Naive B cell (primary cell): Measurements from ENCODE around the gene YPEL1. TPM values are rescaled to one million over a fixed set of nuclear protein-coding genes. Genes with fewer than 3 reads are reported as not detected.
A peak's percentile ranks its signal among the peaks of the same experiment; 100 is the strongest.
"Not testable (repeated sequence)": the region's sequence is repeated elsewhere in the genome, so short reads cannot be mapped to it uniquely, and the experiment has no call there.

Experiments
- ATAC-seq, 2 donors: fragments of 150-1000 bp; cut with Tn5 transposase; 2 replicates each; pipeline ENCODE4 v1.10.0; 2021; ENCODE audit warnings: low read depth in 2 of 2, mild to moderate bottlenecking in 2 of 2, moderate library complexity in 2 of 2
- DNase-seq: peaks from one replicate; pipeline ENCODE4 v3.0.0; 2022
- H3K27ac Mint-ChIP-seq, 6 donors: one replicate each; pipeline ENCODE4 v1.8.0; 2020 to 2022; ENCODE audit warnings: mild to moderate bottlenecking in 6 of 6, mixed read lengths in 6 of 6, moderate library complexity in 5 of 6, inconsistent platforms in 2 of 6
- H3K27me3 Mint-ChIP-seq, 3 donors: one replicate each; pipeline ENCODE4 v1.8.0; 2021 to 2022; ENCODE audit warnings: mixed read lengths in 3 of 3, mild to moderate bottlenecking in 1 of 3
- H3K36me3 Mint-ChIP-seq, 2 donors: one replicate each; pipeline ENCODE4 v1.8.0; 2020 to 2022; ENCODE audit warnings: mixed read lengths in 2 of 2, inconsistent platforms in 1 of 2, mild to moderate bottlenecking in 1 of 2
- H3K4me1 Mint-ChIP-seq, 3 donors: one replicate each; pipeline ENCODE4 v1.8.0; 2020 to 2022; ENCODE audit warnings: mixed read lengths in 3 of 3, inconsistent platforms in 1 of 3, mild to moderate bottlenecking in 1 of 3, moderate library complexity in 1 of 3
- H3K4me3 Mint-ChIP-seq, 8 donors: one replicate each; pipeline ENCODE4 v1.8.0; 2020 to 2022; ENCODE audit warnings: mild to moderate bottlenecking in 8 of 8, mixed read lengths in 8 of 8, moderate library complexity in 8 of 8, inconsistent platforms in 2 of 8
- H3K9me3 Mint-ChIP-seq, 7 donors: one replicate each; pipeline ENCODE4 v1.8.0; 2020 to 2022; ENCODE audit warnings: mixed read lengths in 7 of 7, mild to moderate bottlenecking in 5 of 7, inconsistent platforms in 2 of 7, moderate library complexity in 1 of 7
- polyA plus RNA-seq, 6 donors: library from polyadenylated mRNA; unstranded; fragments of 300-500 nt; fragmentation: Illumina TruSeq; gene quantifications; one replicate each; pipeline ENCODE4 v1.2.3, GENCODE V29; 2021; ENCODE audit warnings: low read depth in 6 of 6

YPEL1 gene
- polyA plus RNA-seq, 6 donors from 2014 or later, result 16.6 to 37.2 (median 29.9) TPM

DNA sequence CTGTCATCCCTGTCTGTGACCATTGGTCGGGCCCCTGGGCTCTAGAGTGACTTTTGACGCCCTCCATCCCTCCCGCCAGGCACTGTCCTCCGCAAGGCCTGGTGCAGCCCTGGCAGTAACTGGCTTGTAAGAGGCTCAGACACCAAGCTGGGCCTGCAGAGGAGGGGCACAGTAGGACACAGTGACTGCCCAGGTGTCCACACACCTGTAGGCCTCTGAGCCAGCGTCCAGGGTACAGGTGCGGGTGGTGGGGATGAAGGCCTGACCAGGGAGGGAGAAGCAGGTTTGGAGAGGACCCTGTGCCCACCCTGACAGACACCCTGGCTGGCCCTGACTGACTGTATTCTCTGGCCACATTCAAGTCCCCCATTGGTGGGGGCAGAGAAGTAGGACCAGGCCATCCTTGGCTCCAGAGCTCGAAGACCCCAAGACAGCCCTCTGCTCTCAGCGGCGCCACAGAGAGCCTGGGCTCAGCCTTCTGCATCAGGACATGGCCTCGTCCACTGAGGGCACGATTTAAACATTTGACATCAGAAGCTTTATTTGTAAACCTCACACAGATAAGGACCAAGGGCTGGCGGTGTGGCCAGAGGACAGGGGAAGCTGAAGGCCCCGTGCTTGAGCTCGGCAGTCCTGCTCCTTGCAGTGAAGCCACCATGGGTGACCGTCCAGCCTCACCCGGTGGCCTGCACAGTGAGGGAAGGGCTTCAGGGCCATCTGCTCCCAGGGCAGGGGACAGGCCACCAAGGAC, 38.4 kb downstream of the YPEL1 start:
- DNase-seq, result no peak
- peaks cover 0 to 24% (median 18%) of the 10 kb centered on the region in 3 donors for H3K4me1 Mint-ChIP-seq
- no peak overlapping the region for H3K4me3 Mint-ChIP-seq
- peaks cover 5 to 22% of the 10 kb centered on the region in 2 donors for H3K36me3 Mint-ChIP-seq
- no peak for ATAC-seq
- peak overlapping the region in 2 of 6 donors; percentile 13 to 50 for H3K27ac Mint-ChIP-seq
- H3K9me3 Mint-ChIP-seq, result peaks cover 0 to 2% (median 0%) of the 10 kb centered on the region in 7 donors
- H3K27me3 Mint-ChIP-seq, result no peaks in the 10 kb centered on the region

DNA sequence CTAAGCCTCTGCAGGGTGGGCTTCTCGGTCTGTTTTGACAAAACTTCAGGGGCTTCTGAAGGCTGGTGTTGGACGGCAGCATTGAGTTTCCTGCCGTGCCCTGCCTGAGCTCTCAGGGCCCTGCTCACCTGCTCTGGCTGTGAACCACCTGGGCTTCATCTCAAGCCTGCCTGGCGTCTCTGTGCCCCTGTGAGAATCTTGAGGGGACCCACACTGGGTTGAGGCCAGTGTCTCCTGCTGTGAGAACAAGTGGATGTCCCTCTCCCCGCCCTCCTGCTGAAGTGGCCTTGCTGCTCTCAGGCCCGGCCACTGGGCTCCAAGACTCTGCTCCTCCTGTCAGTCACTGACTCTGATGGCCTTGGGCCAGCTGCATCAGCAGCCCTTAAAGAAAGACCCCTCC, 39.5 kb downstream of the YPEL1 start:
- ATAC-seq, result no peak
- DNase-seq, result no peak
- H3K36me3 Mint-ChIP-seq, result peaks cover 5 to 11% of the 10 kb centered on the region in 2 donors
- peak overlapping the region in 2 of 6 donors; percentile 71 to 84 for H3K27ac Mint-ChIP-seq
- peaks cover 0 to 24% (median 18%) of the 10 kb centered on the region in 3 donors for H3K4me1 Mint-ChIP-seq
- H3K4me3 Mint-ChIP-seq, result no peak overlapping the region
- H3K27me3 Mint-ChIP-seq, result no peaks in the 10 kb centered on the region
- H3K9me3 Mint-ChIP-seq, result peaks cover 0 to 2% (median 0%) of the 10 kb centered on the region in 7 donors

DNA sequence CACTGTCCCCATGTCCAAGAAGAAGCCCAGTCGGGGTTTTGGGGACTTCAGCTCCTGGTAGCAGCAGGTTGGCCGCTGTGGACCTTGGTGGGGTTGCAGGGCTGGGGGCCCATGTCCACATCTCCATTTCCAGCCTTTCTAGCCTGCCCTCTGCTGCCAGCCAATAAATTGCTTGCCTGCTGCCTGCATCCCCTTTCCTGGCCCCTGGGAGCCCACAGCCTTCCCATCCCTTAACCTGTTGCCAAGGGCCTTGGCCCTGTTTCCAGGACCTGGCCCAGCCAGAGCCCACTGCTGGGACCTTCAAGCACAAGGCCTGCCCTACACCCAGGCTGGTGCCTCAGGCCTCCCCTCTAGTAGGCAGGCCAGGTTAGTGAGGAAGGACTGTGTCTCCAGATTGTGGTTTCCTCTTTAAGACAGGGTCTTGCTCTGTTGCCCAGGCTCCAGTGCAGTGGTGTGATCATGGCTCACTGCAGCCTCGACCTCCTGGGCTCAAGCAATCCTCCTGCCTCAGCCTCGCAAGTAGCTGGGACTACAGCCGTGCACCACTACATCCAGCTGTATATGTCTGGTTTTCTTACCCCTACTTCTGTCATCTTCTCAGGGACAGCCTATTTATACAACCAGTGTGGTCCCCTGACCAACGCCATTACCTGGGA, 40.0 kb downstream of the YPEL1 start:
- Mint-ChIP-seq H3K36me3 (peaks cover 5 to 11% of the 10 kb centered on the region in 2 donors), H3K9me3 (peaks cover 0 to 2% (median 0%) of the 10 kb centered on the region in 7 donors), H3K27me3 (no peaks in the 10 kb centered on the region), H3K4me3 (no peak overlapping the region), H3K4me1 (peaks cover 1 to 24% (median 18%) of the 10 kb centered on the region in 3 donors), H3K27ac (peak overlapping the region in 4 of 6 donors; percentile 38 to 84 (median 64))
- no peak for ATAC-seq
- DNase-seq, result no peak

DNA sequence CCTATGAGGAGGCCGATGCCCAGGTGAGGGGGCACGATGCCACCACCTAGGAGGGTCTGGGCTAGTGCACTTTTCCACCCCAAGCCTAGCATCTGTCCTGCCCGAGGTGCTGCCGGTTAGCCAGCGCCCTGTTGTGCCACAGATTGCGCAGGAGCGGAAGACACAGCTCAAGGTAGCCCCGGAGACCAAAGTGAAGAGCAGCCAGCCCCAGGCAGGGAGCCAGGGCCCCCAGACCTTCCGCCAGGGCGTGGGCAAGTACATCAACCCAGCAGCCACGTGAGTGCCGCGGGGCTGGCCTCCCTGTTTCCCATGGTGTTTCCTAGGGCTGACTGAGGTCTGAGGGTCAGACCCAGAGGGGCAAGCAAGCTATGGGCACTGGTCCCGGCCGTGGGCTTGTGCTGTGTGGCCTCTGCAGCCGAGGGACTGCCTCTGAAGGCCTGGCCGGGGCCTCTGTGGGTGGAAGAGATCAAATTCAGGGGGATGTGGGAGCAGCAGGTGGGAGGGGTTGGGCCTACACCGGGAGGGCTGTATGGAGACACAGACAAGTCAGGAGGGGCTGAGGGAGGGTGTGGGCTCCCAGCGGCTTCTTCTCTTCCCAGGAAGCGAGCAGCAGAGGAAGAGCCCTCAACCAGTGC, 40.7 kb downstream of the YPEL1 start:
- Mint-ChIP-seq H3K4me3 (peak overlapping the region in 1 of 8 donors; percentile 8), H3K9me3 (peaks cover 0 to 2% (median 0%) of the 10 kb centered on the region in 7 donors), H3K4me1 (peaks cover 3 to 24% (median 18%) of the 10 kb centered on the region in 3 donors), H3K36me3 (peaks cover 5 to 11% of the 10 kb centered on the region in 2 donors), H3K27ac (peak overlapping the region in 4 of 6 donors; percentile 69 to 89 (median 72)), H3K27me3 (no peaks in the 10 kb centered on the region)
- DNase-seq (no peak), ATAC-seq (no peak)

DNA sequence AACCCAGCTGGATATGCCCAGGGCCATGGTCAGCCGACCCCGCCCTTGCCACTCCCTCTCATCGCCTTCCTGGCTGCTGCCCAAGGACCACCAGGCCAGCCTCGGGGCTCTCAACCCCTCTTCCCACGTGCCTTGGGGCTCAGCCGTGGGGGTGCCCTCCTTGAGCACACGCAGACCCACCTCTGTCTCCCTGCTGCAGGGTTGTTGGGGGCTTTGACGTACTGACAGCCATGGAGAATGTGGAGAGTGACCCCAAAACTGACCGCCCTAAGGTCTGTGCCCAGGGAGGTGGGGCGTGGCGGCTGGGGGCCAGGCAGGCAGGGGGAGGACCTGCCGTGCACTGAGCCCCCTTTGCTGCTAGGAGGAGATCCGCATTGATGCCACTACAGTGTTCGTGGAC, 41.2 kb downstream of the YPEL1 start:
- peaks cover 0 to 2% (median 0%) of the 10 kb centered on the region in 7 donors for H3K9me3 Mint-ChIP-seq
- H3K27ac Mint-ChIP-seq, result peak overlapping the region in 1 of 6 donors; percentile 54
- ATAC-seq, result no peak
- no peak for DNase-seq
- H3K4me1 Mint-ChIP-seq, result peaks cover 6 to 24% (median 18%) of the 10 kb centered on the region in 3 donors
- H3K27me3 Mint-ChIP-seq, result no peaks in the 10 kb centered on the region
- H3K4me3 Mint-ChIP-seq, result no peak overlapping the region
- H3K36me3 Mint-ChIP-seq, result peaks cover 5 to 11% of the 10 kb centered on the region in 2 donors

DNA sequence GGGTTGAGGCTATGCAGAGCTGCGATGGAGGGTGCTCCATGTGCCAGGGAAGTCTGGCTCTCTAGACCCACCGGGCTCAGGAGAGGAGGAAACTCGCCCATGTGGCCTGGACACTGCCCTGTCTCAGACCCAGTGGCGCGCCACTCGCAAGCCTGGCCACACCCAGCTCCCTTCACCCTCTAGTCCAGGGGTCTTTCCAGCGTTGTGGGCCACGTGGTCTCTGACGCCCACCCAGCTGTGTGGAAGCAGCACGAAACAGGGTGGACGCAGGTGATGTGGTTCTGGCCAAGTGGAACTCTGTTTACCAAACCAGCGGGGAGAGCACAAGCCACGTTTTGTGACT, 41.6 kb downstream of the YPEL1 start:
- peaks cover 6 to 24% (median 18%) of the 10 kb centered on the region in 3 donors for H3K4me1 Mint-ChIP-seq
- H3K4me3 Mint-ChIP-seq, result no peak overlapping the region
- H3K27ac Mint-ChIP-seq, result peak overlapping the region in 1 of 6 donors; percentile 50
- H3K36me3 Mint-ChIP-seq, result peaks cover 5 to 11% of the 10 kb centered on the region in 2 donors
- DNase-seq (no peak), ATAC-seq (no peak)
- H3K27me3 Mint-ChIP-seq, result no peaks in the 10 kb centered on the region
- peaks cover 0 to 2% (median 0%) of the 10 kb centered on the region in 7 donors for H3K9me3 Mint-ChIP-seq

DNA sequence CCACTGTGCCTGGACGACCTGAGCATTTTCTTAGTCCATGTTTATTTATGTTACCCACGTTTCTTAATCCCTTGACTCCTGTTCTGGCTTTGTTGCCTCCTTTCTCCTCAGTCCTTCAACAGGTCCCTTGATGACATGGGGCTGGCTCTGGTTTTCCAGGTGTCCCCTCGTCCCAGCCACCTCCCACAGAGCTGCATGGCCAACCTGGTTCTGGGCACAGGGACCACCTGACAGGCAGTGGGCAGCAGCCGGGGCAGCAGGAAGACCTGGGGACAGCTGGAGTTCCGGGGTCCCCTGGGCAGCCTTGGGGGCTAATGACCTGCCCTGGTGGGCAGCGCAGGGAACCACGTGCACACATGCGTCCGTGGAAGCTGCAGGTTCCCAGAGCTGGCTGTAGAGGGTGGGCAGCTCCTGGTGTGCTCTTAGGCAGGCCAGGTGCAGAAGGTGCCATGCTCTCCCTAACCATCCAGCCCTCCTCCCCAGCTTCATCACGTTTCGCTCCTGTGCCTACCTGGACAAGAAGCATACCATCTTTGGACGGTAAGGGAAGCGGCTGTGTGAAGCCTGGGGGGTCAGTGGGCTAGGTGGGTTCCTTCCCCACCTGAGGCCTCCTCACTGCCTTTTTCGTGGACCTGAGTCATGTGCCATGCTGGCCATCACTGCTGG, 42.1 kb downstream of the YPEL1 start:
- Mint-ChIP-seq H3K4me3 (no peak overlapping the region), H3K9me3 (peaks cover 0 to 2% (median 0%) of the 10 kb centered on the region in 7 donors), H3K27ac (no peak overlapping the region), H3K4me1 (peaks cover 6 to 24% (median 18%) of the 10 kb centered on the region in 3 donors), H3K36me3 (peaks cover 5 to 11% of the 10 kb centered on the region in 2 donors), H3K27me3 (no peaks in the 10 kb centered on the region)
- no peak for DNase-seq
- no peak for ATAC-seq

DNA sequence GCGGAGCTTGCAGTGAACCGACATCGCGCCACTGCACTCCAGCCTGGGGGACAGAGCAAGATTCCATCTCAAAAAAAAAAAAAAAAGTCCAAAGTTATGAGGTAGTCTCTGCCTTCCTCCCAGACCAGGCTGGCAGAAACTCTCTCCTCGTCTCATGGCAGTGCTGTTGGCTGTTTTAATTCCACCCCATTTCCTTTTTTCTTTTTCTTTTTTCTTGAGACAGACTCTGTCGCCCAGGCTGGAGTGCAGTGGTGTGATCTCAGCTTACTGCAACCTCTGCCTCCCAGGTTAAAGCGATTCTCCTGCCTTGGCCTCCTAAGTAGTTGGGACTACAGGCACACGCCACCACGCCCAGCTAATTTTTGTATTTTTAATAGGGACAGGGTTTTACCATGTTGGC, 42.7 kb downstream of the YPEL1 start:
- not testable (repeated sequence) for H3K27ac Mint-ChIP-seq, H3K9me3 Mint-ChIP-seq, H3K4me3 Mint-ChIP-seq, DNase-seq, ATAC-seq, H3K27me3 Mint-ChIP-seq
- Mint-ChIP-seq H3K36me3 (peaks cover 5 to 11% of the 10 kb centered on the region in 2 donors), H3K4me1 (peaks cover 6 to 24% (median 18%) of the 10 kb centered on the region in 3 donors)

DNA sequence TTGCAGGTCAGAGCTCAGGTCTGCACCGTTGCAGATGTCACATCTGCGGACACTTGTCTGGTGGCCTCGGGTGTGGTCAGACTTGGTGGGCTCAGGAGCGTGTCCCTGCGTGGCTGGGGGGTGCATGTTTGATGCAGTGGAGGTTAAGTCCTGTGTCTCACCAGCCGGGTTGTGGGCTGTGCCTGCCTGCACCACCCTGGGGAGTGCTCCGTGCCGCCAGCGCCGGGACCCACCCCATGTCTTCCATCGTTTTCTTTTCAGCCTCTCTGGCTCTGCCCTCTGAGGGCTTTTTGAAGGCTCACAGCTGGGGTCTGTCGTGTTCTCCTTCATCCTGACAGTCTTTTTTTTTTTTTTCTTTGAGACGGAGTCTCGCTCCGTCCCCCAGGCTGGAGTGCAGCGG, 43.8 kb downstream of the YPEL1 start:
- H3K27me3 Mint-ChIP-seq, result no peaks in the 10 kb centered on the region
- H3K4me3 Mint-ChIP-seq, result peak overlapping the region in 1 of 8 donors; percentile 77
- DNase-seq (no peak), ATAC-seq (no peak)
- H3K27ac Mint-ChIP-seq, result peak overlapping the region in 2 of 6 donors; percentile 26 to 42
- peaks cover 0 to 2% (median 0%) of the 10 kb centered on the region in 7 donors for H3K9me3 Mint-ChIP-seq
- H3K4me1 Mint-ChIP-seq, result peaks cover 6 to 22% (median 15%) of the 10 kb centered on the region in 3 donors
- H3K36me3 Mint-ChIP-seq, result peaks cover 5 to 8% of the 10 kb centered on the region in 2 donors

DNA sequence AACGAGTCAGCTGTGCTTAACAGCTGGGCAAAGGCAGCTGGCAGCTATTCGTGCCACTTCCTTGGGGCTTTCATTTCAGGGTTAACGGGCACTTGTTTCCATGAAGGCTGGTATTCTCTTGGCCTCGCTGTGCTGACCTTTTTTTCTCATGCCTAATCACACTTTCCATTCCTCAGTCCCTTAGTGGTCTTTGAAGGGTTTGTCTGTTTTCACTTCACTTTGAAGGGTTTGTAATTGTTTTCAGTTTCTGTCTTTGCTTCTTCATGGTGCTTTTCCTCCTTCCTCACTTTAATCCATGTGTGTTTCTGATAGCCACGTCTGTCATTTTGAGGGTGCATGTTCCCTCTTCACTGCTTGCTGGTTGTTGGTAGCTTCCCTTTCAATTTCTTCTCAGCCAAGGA, 45.2 kb downstream of the YPEL1 start:
- no peak for ATAC-seq
- Mint-ChIP-seq H3K4me1 (peaks cover 5 to 7% (median 6%) of the 10 kb centered on the region in 3 donors), H3K4me3 (no peak overlapping the region), H3K27me3 (no peaks in the 10 kb centered on the region), H3K36me3 (no peaks in the 10 kb centered on the region), H3K27ac (peak overlapping the region in 3 of 6 donors; percentile 1 to 93 (median 73)), H3K9me3 (no peaks in the 10 kb centered on the region)
- DNase-seq, result no peak

DNA sequence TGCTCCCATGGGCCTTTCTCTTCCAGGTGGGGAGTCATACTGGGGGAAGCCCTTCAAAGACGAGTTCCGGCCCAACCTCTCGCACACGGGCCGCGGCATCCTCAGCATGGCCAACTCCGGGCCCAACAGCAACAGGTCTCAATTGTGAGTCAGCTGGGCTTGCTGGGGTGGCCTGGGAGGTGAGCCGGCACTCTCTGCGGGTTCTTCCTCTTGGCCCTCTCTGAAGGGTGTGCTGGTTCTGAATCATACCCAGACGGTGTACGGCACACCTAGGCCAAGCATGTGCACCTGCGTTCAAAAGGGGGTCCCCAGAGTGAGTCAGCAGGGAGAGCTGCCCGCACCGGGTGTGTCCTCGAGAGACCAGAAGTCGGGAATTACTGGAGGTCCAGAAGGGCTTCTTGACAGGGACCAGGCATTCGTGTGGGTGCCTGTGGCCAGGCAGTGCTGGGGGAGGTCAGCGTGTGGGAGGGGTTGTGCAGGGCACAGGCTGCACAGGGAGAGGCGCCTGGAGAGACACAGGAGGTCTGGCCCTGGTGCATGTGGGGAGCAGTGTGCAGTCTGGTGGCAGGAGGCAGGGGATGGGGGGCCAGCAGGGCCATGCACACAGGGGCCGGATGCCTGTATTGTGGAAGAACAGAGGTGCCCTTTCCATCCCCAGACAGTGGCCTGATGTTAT, 46.8 kb downstream of the YPEL1 start:
- Mint-ChIP-seq H3K4me1 (peaks cover 0 to 6% (median 0%) of the 10 kb centered on the region in 3 donors), H3K36me3 (peaks cover 0 to 8% of the 10 kb centered on the region in 2 donors), H3K9me3 (no peaks in the 10 kb centered on the region), H3K27ac (peak overlapping the region in 2 of 6 donors; percentile 56 to 66), H3K27me3 (no peaks in the 10 kb centered on the region), H3K4me3 (no peak overlapping the region)
- DNase-seq (no peak), ATAC-seq (no peak)

DNA sequence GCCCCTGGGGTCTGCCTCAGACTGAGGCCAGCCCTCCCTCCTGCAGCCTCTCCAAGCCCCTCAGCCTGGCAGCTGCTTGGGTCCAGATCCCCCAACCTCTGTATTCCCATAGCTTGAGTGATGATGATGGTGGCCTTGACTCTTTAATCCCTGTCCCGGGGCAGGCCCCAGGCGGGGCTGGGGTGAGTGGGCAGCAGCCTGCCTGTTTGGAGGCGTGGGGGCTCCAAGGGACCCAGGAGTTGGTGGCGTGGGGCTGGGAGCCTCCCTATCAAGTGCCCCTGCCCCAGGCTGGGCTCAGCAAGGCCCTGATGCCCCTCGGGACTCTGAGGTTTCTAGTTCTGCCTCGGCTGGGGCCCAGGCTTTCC, 47.3 kb downstream of the YPEL1 start:
- peak overlapping the region in 3 of 6 donors; percentile 42 to 66 (median 47) for H3K27ac Mint-ChIP-seq
- no peaks in the 10 kb centered on the region for H3K9me3 Mint-ChIP-seq
- DNase-seq (no peak), ATAC-seq (no peak)
- peaks cover 0 to 11% of the 10 kb centered on the region in 2 donors for H3K36me3 Mint-ChIP-seq
- no peak overlapping the region for H3K4me3 Mint-ChIP-seq
- H3K4me1 Mint-ChIP-seq, result peaks cover 0 to 6% (median 0%) of the 10 kb centered on the region in 3 donors
- H3K27me3 Mint-ChIP-seq, result no peaks in the 10 kb centered on the region
